Measurements from ENCODE around the gene ARSK. TPM values are rescaled to one million over a fixed set of nuclear protein-coding genes. Genes with fewer than 3 reads are reported as not detected.
A peak's percentile ranks its signal among the peaks of the same experiment; 100 is the strongest.
"Not testable (repeated sequence)": the region's sequence is repeated elsewhere in the genome, so short reads cannot be mapped to it uniquely, and the experiment has no call there.

ARSK gene
- total RNA-seq, 4 donors from 2014 or later = 2.0 to 4.9 (median 3.6) TPM

GRCh38 chr5:95631991-95632675, 77.2 kb downstream of the ARSK start:
- Histone ChIP-seq H3K27me3 (peaks cover 0 to 8% (median 0%) of the 10 kb centered on the region in 4 donors), H3K4me1 (peaks cover 0 to 10% (median 5%) of the 10 kb centered on the region in 3 donors), H3K36me3 (no peaks in the 10 kb centered on the region), H3K9me3 (no peaks in the 10 kb centered on the region), H3K27ac (no peak overlapping the region), H3K4me3 (no peak overlapping the region)
- TF ChIP-seq POLR2A (IDR thresholded peaks at IDR 0.05) = peak in 1 of 4 donors; percentile 20
- TF ChIP-seq CTCF (IDR thresholded peaks at IDR 0.05) = no peak
- WGBS, 2 donors = 79 to 82% methylated on average over 4 of the region's 4 CpGs
- intact Hi-C loops (cut with DNase I) = no loop called here
- DNase-seq = no peak

- H3K27ac ChIP-seq; H3K36me3 ChIP-seq; H3K4me3 ChIP-seq; DNase-seq; intact Hi-C loops (cut with DNase I); H3K9me3 ChIP-seq: not testable (repeated sequence)
- H3K27me3 ChIP-seq = peaks cover 0 to 12% (median 0%) of the 10 kb centered on the region in 4 donors
- 100% methylated on average over 2 of the region's 2 CpGs for WGBS, 2 donors
- H3K4me1 ChIP-seq = peaks cover 0 to 10% (median 5%) of the 10 kb centered on the region in 3 donors
Observed at GRCh38 chr5:95632942-95633341, 78.0 kb downstream of the ARSK start.

GRCh38 chr5:95633671-95634070, 78.8 kb downstream of the ARSK start:
- no peak overlapping the region for H3K27ac ChIP-seq
- TF ChIP-seq POLR2A (IDR thresholded peaks at IDR 0.05) = no peak
- TF ChIP-seq CTCF (IDR thresholded peaks at IDR 0.05) = no peak
- intact Hi-C loops (cut with DNase I) = no loop called here
- DNase-seq = no peak
- 88 to 97% methylated on average over 3 of the region's 3 CpGs for WGBS, 2 donors
- H3K4me1 ChIP-seq = peaks cover 0 to 10% (median 5%) of the 10 kb centered on the region in 3 donors
- no peak overlapping the region for H3K4me3 ChIP-seq
- peaks cover 0 to 12% (median 0%) of the 10 kb centered on the region in 4 donors for H3K27me3 ChIP-seq
- H3K36me3 ChIP-seq = no peaks in the 10 kb centered on the region
- no peaks in the 10 kb centered on the region for H3K9me3 ChIP-seq

- H3K4me1 ChIP-seq = peaks cover 0 to 10% (median 5%) of the 10 kb centered on the region in 3 donors
- DNase-seq = no peak
- intact Hi-C loops (cut with DNase I) = no loop called here
- H3K36me3 ChIP-seq = no peaks in the 10 kb centered on the region
- peaks cover 0 to 12% (median 0%) of the 10 kb centered on the region in 4 donors for H3K27me3 ChIP-seq
- no peak for TF ChIP-seq CTCF (IDR thresholded peaks at IDR 0.05)
- no peak for TF ChIP-seq POLR2A (IDR thresholded peaks at IDR 0.05)
- no peaks in the 10 kb centered on the region for H3K9me3 ChIP-seq
- 83 to 86% methylated on average over 3 of the region's 3 CpGs for WGBS, 2 donors
- H3K4me3 ChIP-seq = no peak overlapping the region
- no peak overlapping the region for H3K27ac ChIP-seq
Observed at GRCh38 chr5:95634081-95634480, 79.2 kb downstream of the ARSK start.

GRCh38 chr5:95638632-95639031, 83.7 kb downstream of the ARSK start:
- H3K9me3 ChIP-seq = no peaks in the 10 kb centered on the region
- H3K27me3 ChIP-seq = peaks cover 0 to 12% (median 0%) of the 10 kb centered on the region in 4 donors
- H3K27ac ChIP-seq = no peak overlapping the region
- intact Hi-C loops (cut with DNase I) = no loop called here
- H3K36me3 ChIP-seq = no peaks in the 10 kb centered on the region
- TF ChIP-seq POLR2A (IDR thresholded peaks at IDR 0.05) (no peak), CTCF (IDR thresholded peaks at IDR 0.05) (no peak)
- H3K4me1 ChIP-seq = no peaks in the 10 kb centered on the region
- WGBS, 2 donors = 83 to 84% methylated on average over 3 of the region's 3 CpGs
- no peak overlapping the region for H3K4me3 ChIP-seq
- no peak for DNase-seq
